ENCODE results near the gene PPP1CC.

The PPP1CC gene

DNA sequence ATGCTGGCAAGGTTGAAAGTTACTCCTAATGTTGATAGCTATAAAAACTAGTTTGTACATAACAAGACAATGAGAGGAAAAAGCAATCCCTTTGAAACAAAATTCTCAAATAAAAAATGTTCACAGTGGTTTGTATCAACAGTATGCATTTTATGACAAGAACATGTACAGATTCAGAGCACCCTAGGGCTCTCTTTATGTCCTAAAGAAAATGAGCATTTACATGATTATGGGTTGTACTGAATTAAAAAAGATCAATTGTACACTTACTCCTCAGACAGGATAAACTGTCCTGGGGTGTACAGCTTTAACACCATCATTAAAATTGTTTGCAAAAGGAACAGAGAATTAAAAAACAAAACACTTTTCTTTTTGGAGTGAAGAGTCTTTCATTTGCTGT, 22.2 kb downstream of the PPP1CC start:
- DNase-seq: no peak

DNA sequence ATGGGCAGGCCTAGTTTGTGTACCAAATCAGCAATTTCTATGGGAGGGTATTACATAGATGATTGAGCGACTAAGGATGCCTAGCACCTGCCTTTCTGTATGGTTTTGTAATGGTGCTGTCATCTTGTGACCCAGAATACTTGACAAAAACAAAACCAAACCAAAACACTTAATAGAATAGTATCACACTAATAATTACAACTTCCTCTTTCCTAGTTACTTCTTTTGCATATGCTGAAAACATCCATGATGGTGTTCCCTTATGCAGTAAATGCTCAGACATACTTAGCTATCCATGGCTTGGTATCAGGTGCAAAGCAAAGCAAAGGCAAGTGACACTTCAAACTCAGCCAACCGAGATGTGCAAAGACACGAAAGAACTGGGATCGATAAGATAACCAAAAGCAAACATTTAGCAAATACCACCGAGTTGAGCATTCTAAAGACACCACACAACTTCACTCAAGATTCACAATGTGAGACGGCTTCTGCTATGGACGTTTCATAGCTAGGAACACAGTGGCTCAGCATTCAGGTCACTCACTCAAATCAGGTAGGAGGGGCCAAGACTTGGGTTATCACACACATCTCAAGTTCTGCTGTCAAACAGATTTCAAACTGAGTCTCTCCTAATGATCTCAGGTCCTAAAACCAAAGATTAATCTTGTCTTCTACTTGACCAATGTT, 24.3 kb downstream of the PPP1CC start:
- no peak for DNase-seq

- DNase-seq: peak; percentile 39
These were observed 25.7 kb downstream of the PPP1CC start for GRCh38 chr12:110717037-110717436.

DNA sequence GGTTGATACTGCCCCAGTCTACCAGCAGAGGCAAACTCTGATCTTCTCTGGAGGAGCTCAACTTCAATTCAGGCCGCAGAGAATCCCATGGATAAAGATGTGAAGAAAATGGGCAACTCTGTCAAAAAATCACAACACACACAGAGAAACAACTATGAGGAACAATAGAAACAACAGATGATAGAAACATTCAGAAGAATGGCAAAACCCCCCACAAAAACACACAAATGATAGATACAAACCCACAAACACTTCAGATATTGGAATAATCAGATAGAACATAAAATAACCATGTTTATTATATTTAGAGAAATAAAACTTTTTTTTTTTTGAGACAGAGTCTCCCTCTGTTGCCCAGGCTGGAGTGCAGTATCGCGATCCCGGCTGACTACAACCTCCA, 33.8 kb downstream of the PPP1CC start:
- no peak for DNase-seq

DNA sequence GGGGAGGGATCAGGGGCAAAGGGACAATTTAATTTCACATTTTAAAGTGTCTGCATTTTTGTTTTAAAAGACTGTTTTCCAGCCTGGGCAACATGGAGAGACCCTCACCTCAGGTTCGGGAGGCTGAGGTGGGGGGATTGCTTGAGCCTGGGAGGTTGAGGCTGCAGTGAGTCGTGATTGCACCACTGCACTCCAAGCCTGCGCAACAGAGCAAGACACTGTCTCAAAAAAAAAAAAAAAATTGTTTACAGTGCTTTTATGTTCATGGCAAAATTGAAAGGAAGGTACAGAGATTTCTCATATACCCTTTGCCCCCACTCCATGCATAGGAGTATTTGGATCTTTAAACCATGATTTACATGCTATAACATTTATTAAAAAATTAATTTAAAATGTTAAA, 37.4 kb downstream of the PPP1CC start:
- no peak for DNase-seq

DNA sequence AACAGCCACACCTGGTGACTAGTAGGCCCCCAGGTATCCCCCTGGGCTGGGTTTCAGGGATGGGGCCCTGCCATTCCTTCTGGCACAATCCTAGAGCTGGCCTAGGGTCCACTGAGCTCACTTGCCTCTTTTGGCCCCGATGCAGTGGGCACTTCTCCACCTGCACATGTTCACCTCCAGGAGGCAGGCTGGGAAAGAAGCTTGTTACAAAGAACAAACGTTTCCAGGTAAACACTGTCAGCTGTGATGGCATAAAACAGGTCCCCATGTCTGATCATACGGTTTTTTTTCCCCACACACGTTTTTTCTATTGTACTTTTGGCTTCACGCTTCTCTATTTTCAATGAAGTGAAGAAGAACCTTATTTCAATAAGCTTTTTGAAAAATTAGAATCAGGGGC, 37.9 kb downstream of the PPP1CC start:
- DNase-seq: no peak

DNA sequence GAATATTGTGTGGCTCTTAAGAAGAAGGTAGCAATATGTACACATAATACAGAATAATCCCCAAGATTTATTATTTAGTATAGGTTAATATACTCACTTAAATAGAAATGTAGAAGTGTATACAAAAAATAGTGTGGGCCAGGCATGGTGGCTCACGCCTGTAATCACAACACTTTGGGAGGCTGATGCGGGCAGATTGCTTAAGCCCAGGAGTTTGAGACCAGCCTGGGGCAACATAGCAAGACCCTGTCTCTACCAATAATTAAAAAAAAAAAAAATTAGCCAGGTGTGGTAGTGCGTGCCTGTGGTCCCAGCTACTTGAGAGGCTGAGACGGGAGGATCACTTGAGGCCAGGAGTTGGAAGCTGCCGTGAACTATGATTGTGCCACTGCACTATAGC, 38.5 kb downstream of the PPP1CC start:
- DNase-seq: no peak

DNA sequence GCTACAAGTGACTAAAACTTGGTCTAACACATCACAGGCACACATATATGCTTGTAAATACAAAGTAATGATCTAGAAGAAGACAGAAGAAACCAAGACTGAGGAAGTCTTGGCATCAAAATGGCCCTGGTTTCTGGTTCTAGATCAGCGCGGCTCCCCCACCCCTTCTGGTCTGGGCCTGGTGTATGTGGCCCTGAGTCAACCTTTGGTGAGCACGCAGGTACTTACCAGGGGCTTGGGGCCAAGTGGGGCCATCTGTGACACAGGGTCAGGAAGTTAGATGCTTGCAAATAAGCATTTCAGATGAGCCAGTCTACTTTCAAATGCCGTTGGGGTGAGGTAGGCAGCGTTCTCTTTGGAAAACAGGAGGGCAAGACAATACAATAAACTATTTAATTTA, 40.6 kb downstream of the PPP1CC start:
- no peak for DNase-seq

DNA sequence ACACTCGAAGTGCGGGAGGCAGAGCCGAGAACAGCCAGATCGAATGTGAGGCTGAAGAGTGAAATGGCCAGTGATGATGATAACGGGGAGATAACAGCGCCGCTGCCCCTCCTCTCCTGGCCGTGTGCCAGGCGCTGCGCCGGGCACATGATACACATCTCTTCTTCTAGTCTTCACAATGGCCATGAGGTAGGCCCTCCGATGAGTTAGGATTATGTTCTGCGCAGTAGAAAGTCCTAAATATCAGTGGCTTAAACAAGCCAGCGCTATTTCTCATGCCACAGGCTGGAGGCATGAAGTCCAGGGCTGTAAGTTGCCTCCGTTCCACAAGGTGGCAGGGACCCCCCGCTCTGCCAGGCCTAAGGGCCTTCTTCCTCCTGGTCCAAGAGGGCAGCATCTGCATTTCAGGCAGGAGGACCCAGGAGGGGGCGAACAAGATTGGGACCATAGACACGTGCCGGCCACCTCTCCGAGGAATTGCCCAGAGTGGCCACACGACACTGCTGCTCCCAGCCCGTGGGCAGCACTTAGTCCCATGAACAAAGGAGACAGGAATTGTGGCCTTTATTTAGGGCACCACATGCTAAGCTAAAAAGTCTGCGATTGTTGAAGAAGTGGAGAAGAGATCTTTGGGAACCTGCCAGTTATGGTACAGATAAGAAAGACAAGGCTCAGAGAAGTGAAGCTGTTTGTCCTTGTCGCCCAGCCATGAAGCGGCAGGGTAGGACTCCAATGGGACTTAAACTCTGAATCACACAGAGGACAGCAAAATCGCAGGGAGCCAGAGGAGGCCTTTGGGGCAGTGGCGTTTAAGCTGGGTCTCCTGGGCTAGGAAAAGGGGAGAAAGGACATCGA, 42.9 kb downstream of the PPP1CC start:
- DNase-seq: no peak

DNA sequence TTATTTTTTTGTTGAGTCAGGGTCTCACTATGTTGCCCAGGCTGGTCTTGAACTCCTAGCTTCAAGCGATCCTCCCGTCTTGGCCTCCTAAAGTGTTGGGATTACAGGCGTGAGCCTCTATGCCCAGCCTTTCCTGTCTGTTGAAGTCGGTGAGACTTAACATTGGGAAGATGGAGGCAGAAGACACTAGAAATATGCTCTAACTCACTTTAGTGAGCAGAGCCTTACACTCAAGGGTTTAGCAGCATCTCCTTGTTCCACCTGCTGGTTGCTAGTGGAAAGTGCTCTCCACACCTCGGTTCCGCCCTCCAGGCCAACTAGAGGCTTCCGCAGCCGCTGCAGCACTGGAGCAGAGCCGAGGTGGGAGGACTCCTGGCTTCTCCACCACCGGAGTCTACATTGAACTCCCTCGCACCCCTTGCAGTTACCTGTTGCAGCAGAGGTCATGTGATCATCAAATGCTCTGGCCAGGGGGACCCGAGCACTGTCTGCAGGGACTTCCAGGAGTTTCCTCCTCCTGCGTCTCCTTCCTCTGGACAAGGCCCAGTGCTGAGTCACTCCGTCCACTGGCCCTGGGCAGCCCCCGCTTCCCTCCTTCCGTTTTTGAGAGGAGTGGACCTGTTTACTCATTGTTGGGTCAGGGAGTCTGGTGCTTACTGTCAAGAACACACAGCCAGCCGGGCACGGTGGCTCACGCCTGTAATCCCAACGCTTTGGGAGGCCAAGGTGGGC, 44.4 kb downstream of the PPP1CC start:
- DNase-seq: peak; percentile 87

DNA sequence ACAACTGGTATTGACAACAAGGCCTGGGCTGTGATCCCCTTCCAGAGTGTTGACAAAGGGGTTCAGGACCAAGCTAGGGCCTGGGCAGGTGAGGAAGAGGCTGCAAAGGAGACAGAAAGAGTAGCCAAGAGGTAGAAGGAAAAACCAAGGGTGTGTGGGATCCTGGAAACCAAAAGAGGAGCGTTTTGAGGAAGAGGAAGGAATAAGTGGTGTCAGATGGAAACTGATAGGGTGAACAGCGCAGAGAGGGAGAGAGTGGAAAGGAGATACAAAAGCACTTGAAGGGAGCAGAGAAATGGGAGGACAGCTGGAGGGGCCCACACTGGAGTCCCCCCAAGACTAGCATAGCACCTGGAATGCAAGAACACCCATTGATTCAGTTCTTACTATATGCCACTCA, 45.5 kb downstream of the PPP1CC start:
- DNase-seq: no peak

- DNase-seq: no peak
These were observed 46.4 kb downstream of the PPP1CC start for GRCh38 chr12:110696283-110696682.

- DNase-seq: no peak
These were observed 48.3 kb downstream of the PPP1CC start for GRCh38 chr12:110694330-110694901.

DNA sequence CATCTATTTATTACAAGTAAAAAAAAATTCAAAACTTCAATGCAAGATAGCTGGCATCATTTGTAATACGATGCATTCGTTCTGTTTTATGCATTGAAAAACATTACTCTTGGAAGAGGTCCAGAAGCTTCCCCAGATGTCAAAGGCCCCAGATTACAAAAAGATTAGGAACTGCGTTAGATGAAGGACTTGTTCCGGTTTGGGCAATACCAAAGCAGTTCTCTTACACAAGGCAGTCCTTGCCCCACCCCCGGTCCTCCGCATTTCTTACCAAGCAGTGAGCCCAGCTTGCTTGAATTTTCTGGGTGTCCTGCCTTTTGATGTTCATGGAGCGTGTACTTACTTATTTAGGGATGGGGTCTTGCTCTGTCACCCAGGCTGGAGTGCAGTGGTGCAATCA, 49.0 kb downstream of the PPP1CC start:
- no peak for DNase-seq

- no peak for DNase-seq
These were observed 52.6 kb downstream of the PPP1CC start for GRCh38 chr12:110690127-110690430.

- DNase-seq: peak; percentile 72
These were observed 53.2 kb downstream of the PPP1CC start for GRCh38 chr12:110689281-110690126.

DNA sequence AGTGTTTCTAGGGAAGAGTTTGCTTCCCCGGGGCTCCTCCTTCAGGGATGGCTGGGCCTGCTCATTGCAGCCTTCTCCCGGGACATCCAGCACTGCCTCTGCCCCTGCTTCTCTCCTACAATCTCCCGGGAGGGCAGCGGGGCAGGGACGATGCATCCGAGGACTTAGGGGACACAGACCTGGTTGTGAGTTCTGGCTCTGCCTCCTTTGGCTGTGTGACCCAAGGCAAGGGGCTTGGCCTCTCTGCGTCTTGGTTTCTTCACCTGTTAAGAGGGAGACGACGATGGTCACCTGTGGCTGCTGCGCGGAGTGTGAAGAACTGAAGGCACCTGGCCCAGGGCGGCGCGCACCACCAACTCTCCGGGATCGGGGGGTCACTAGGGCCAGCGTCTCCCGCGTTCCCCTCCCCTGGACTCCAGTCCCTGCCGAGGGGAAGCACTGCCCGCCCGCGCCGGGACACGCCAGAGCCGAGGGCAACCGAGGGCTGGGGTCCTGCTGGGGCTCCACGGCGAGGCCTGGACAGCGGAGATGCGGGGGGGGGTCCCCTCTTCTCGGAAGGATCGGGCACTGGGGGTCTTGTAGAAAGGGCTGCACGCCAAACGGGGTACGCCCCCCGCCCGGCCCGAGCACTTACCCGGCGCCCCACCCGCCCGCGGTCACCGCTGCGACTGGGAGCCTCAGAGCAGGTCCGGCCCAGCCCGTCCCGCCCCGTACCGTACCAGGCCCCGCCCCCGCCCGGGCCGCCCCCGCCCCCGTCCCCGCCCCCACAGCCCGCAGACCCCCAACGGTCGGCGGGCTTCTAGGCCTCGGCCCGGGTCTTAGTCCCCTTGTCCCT, 54.0 kb downstream of the PPP1CC start, which contains the start of gene HVCN1:
TSS of gene HVCN1 (minus strand) at position 670 of the 835 bp plus-strand sequence. CDS start 5,870 bp downstream, outside the sequence.
- DNase-seq: peak; percentile 43

DNA sequence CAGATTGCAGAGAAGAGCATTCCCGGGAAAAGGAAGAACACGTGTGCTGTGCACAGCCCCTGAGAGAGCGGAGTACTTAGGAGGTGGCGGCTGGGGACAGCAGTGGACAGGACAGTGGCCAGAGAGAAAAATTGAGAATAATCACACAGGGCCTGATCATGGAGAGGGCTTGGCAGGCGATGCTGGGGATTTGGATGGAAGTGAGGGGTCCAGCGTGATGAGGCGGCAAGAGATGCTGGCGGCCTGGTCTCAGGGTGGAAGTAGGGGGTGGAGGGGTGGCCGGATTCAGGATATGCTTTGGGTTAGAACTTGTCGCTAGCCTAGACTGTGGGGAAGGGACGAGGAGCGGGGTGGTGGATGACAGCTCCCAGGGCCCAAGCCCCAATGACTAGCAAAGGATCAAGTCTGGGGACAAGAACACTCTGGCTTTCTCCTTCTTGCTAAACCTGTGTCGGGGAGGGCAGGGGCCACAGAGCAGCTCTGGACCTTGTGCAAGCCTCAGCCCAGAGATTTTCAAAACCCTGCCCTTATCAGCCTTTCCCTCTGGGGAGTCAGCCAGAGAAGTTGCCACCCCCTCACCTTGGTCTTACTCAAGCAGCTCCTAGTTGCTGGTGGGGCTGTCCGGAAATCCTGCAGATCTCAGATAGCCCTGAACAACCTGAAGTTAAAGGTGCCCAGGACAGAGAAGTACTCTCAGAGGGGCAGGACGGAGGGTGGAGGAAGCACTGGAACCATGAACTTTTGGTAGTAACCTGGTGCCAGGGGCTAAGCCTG, 55.1 kb downstream of the PPP1CC start:
- DNase-seq: no peak

DNA sequence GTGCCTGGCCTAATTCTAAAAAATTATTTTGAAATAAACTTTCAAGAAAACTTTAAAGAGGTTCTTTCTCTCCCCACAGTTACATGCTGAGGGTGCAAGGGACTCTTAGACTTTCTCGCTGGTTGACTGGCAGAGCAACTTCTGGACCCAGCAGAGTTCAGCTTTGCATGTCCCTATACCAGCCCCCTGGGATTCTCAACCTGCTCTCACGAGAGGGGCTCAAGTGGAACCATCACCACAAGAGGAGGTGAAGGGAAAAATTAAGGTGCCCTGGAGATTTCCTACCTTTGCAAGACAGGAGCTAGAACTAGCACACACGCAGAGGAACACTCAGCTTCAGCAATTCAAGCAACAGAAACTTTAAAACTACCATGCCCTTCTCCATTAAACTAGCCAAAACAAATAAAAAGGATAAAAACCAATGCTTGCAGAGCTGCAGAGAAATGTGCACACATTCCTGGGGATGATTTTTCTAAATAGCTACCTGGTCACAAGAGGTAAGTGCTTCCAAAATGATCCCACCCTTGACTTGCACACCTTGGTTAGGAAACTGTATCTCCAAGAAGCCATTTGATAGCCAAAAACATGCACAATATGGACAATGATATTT, 56.3 kb downstream of the PPP1CC start:
- no peak for DNase-seq

DNA sequence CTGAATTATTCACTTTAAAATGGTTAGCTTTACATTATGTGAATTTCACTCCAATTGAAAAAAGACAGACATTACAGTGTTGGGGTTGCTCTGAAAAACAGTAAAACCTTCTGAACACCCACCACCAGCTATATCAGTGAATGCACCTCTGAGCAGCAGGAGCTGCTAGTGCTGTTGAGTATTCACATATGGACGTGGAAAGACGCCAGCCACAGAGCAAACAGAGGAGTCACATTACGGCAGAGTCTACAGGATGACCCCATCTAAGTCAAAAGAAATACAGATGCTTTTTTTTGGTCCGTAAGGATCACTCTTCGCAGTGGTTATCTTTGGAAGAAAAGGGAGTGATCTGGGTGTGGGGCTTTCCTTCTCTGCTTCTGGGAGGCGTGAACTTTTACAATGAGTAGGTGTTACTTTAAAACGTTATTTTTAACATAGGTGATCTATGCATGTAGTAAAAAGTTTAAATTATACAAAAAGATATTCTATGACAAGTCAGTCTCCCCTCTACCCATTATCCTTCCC, 58.3 kb downstream of the PPP1CC start:
- DNase-seq: no peak

All from stimulated activated CD4-positive, alpha-beta T cell treated with anti-CD3 and anti-CD28 coated beads, Interleukin-15, amount 100 ng/mL, for 24 hours (primary cell).